Ecto neural progenitor cell (in vitro differentiated cells): ENCODE results near the gene METAP1D.
"Not testable (repeated sequence)": the region's sequence is repeated elsewhere in the genome, so short reads cannot be mapped to it uniquely, and the experiment has no call there.

Source experiments
- DNase-seq: peaks from one replicate; pipeline ENCODE4 v3.0.0-alpha.2; 2018; ENCODE audit warnings: low spot score

The METAP1D gene

DNA sequence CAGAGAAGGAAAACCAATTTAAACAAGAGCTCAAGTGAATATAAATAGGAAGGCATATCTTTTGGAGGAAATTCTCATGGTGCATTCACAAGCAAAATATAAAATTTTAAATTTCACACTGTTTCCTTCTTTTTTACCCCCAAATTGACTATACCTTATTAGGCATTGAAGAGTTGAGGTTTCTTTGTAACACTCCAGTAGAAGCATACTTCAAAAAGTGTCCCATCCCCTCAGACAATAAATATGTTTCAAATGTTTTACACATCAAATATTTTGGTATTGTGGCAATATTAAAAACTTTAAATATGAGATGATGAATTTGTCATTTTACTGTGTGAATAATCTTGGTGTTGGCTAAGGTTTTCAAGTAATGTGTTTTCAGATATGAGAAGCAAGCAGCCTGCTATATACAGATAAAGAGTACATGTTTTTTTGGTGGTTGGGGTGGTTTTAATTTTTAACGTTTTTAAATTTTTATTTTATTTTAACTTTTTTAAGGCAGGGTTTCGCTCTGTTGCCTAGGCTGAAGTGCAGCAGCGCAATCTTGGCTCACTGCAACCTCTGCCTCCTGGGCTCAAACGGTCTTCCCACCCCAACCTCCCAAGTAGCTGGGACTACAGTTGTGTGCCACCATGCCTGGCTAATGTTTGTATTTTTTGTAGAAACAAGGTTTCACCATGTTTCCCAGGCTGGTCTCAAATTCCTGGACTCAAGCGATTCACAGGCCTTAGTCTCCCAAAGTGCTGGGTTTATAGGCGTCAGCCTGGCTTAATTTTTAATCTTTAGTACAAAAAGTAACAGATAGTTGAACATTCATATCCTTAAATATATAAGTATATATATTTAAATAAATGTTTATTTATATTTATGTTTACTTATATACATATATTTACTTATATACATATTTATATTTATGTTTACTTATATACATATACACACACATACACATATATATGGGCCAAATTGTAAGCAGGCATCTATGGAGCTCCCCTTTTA lies 49.1 kb downstream of the METAP1D start:
- DNase-seq: no peak

DNA sequence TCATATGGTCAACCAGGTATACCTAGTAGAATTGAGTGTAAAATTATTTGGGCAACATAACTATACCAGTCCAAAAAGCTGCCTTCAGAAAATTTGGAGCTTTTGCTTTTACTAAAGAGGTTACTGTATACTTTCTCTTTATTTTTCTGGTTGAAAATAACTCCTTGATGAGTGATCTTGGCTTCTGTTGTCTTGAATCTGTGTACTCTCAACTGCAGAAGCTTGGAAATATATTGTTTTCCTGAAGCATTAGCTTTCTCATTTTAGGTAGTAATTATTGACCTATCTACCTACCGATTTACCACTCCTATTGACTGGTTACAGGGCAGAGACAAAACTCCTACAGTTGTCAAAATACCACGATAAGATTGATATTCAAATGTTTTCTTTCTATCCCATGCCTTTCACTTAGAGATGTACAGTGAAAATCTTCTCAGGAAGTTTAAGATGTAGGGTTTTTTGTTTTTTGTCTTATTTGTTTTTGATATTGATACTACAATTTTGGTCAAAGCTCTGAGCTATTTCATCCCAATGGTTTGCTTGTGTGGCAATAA lies 49.9 kb downstream of the METAP1D start:
- DNase-seq: no peak

DNA sequence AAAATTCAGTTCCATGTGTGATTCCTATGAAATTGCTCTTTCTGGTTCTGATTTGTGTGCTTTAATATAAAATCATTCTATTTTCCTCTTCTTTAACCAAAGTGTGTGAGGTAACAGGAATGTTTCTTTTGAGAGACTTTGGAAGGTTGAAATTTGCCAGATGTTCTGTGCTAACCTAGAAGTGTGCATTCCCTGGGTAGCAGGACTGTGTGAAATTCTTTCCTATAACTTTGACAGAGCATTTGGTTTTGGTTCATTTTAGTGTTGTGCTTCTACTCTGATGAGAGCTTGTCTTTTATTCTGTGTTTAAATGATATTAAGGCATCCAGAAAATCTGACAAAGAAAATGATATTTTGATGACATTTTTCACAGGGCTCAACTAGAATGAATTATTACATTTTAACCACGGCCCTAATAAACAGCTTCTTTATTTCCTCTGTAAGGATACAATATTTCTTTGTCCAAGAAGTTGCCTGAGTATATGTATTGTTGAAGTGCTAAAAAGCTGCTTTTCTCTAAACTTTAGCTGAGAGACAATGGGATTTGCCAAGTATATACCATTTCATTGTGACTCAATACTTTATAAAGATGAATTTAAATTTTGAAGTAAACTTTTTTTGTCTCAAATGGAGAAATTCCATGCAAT lies 50.8 kb downstream of the METAP1D start:
- DNase-seq: no peak

DNA sequence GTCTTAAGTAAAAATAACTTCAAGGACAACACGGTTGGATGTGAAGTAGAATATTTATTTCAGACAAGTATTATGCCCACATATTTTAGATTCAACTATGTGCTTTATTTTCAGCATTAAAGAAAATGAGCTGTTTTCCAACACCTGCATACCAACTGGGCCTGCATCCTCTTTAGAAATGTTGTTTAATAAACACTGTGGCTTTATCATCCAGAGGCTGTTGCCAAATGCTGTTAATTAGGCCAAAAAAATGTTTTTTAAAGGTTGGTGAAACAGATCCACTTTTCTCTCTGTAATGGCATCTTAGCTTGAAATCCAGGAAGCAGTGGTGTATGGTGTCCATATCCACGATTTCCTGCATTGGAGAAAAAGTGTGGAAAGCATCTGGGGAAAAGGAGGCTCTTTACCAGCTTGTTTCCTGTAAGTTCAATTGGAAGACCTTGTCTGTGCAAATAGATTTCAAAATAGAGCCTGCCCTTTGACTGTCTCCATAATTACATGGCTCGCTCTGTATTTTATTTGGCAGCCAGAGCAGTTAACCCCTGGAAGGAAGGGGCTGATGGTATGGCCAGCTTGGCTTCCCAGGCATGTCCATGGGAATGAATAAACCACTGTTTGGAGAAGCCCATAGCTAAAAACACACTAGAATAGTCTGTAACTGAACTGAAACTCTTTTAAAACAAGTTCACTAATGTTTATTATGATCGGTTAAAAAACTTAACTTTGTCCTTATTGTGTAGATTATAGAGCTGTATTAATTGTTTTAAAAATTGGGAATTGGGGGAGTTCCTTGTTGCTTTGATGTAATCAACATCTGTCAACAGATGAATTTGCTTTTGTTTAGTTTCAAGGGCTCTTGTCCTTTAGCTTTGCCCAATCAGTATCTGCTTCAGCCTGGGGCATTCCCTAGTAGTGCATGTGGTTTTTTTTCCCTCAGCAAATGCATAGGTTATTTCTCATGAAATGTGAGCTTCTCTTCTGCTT lies 52.5 kb downstream of the METAP1D start:
- no peak for DNase-seq

DNA sequence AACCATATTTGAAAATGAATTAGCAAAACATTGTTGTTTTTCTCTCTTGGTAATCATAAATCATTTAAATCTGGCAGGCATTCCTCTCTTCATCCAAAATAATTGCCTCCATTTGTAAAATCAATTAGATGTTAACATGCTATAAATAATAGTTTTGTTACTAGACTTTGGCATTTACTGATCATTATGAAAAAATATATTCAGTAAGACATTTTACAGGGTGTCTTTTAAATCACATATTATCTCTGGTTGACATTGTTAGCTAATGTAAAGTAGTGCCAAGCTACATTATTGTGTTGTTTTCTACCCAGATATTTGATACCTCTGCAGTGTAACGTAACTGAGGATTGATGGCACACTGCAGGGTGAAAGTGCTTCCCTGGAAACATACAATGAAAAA lies 53.7 kb downstream of the METAP1D start:
- DNase-seq: no peak

DNA sequence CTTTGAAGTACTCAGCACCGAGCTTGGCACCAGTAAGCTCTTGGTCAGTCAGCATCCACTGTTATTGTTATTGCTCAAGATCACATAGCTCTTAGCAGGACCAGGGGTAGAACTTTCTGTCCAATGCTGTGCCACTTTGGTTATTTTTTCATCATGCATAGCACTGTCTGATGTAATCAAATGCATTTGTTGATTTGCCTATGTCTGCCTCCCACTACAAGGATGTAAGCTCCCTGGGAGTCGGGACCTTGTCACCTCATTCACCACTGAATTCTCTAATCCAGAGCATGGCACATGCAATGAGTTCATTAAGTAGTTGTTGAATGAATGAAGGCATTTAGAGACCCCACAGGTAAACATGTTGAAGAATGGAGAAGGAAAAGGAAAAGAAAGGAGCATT lies 56.5 kb downstream of the METAP1D start:
- DNase-seq: no peak

DNA sequence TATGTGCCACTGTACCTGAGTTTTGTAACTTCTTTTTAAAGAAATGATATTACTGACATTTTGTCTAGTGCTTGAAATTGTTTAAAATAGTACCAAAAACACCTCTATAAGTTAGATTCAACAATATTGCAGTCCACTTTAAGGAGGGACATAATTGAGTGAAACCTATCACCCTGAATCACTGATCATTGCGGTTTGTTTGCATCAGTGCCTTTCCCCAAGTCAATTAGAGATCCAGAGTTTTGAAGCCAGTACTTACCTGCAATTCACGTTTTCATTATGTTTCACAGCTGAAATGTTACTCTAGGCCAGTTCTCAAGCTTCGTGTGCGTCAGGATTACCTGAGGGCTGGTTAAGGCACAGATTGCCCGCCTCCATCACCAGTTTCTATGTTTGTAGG lies 58.9 kb downstream of the METAP1D start:
- no peak for DNase-seq

DNA sequence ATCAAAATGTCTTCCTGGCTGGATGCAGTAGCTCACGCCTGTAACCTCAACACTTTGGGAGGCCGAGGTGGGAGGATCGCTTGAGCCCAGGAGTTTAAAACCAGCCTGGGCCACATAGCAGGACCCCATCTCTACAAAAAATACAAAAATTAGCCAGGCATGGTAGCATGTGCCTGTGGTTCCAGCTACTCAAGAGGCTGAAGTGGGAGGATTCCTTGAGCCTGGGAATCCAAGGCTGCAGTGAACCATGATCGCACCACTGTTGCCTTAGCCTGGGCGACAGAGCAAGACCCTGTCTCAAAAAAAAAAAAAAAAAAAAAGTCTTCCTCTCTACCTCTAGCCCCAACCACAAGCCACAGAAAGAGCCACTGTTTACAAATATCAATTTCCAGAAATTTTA lies 60.4 kb downstream of the METAP1D start:
- not testable (repeated sequence) for DNase-seq

DNA sequence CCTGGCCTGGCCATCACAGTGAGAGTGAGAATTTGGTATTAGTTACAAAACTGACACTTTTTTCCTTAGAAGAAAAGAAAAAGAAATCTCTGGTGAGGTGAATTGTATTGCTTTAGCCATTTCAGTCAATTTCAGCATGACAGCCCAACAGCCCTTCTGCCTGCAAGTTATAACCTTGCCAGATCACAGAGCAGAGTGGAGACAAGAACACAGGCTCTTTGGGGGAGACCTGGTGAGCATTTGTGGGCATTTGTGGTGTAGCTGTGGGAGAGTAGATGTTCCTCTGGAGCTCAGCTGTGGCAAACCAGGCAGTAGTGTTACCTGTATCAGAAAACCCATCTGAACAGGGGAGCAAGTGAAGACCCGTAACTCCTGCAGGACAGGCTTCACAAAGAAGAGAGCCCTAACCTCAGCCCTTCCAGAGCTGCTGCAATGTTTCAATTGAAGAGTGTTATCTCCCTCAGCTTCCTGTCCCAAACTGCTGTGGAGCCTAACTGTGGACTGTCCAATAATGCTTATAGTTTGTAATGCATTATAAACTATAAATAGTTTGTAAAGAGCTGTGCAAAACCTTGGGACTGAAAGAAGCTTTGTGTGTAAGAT lies 62.8 kb downstream of the METAP1D start:
- DNase-seq: no peak

DNA sequence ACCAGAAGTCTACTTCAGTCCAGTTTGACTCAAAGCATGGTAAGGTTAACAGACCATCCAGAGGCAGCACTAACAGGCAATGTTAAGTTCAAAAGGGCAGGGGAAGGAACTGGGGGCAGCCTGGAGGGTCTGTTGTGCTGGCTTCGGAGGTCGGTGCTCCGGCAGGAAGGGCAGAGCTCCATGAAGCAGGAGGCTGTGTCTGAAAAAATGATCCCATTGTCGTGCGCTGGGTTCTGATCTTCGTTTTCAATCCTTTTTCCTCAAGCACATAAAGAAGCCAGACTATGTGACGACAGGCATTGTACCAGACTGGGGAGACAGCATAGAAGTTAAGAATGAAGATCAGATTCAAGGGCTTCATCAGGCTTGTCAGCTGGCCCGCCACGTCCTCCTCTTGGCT lies 63.7 kb downstream of the METAP1D start:
- DNase-seq: no peak

DNA sequence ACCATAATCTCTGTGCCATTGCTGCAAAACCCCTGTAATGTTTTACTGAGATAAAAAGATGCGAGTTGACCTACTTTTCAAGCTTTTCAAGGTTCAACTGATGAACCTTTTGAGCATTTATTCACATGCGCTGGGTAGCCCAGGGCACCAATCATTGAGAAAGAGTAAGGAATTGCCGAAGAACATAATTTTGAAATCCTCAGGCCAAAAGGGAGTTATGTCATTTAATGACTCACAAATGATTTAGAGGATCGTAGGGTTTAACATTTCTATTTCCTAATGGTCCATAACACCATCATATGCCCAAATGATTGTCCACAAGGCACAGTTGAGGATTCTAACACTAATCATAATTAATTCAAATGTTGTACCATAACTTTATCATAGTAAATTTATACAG lies 65.4 kb downstream of the METAP1D start:
- DNase-seq: no peak

DNA sequence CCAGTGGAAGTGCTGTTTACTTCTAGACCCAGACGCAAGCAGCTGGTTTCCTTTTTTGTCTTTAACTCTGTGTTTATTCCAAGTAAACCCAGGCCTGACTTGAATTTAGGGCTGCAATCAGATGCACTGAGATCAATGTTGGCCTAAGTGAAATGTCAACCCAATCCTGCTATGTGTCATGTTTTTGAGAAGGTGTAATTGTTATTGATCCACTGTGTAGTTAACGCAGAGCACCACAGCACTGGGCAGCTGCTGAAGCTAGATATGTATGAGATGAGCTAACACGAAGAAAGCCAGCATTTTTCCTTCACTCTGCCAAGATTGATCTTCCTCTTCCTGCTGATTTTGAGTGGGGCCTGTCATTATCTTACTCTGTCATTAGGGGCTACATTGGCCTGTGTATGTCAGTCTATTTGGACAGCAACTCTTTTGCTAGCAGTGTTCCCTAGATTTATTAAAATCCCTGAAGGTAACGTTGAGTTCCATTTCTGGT lies 66.7 kb downstream of the METAP1D start:
- no peak for DNase-seq

DNA sequence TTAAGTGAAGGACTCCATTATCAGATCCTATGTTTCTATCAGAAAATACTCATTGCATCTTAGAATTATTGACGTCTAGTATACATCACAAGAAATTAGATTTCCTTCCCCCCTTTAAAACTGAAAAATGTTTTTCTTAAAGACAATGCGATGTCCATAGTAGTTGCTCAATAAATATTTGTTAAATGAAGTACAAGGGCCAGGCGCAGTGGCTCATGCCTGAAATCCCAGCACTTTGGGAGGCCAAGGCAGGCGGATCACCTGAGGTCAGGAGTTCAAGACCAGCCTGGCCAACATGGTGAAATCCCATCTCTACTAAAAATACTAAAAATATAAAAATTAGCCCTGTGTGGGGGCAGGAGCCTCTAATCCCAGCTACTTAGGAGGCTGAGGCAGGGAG lies 68.2 kb downstream of the METAP1D start:
- DNase-seq: not testable (repeated sequence)

DNA sequence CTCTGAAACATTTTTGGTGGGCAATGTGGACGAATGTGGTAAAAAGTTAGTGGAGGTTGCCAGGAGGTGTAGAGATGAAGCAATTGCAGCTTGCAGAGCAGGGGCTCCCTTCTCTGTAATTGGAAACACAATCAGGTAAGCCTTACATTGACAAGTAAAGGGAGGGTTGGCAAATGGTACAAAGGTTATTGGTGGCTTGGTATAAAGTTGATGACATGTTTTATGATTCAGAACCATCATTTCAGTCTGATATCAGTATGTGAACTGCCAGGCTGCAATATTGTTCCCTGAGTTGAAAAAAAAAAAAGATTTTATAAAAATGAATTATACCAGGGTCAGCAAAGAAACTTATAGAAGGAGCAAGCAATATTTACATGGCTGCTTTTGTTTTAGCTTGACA lies 71.2 kb downstream of the METAP1D start:
- DNase-seq: no peak

DNA sequence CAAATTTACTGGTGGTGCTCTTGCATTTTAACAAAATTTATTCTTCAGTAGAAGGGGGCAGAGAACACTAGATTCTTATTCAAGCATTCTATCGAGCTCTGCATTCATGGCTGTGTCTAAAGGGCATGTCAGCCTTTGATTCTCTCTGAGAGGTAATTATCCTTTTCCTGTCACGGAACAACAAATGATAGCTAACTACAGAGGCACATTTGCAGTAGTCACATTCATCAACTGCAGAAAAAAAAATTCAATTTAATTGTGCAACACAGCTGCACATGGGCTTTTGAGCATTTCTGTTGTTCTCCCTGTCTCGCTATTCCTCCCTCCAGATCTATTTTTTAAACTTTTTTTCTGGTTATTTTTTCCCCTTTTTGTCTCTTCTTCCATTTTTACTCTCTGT lies 72.5 kb downstream of the METAP1D start:
- DNase-seq: no peak

DNA sequence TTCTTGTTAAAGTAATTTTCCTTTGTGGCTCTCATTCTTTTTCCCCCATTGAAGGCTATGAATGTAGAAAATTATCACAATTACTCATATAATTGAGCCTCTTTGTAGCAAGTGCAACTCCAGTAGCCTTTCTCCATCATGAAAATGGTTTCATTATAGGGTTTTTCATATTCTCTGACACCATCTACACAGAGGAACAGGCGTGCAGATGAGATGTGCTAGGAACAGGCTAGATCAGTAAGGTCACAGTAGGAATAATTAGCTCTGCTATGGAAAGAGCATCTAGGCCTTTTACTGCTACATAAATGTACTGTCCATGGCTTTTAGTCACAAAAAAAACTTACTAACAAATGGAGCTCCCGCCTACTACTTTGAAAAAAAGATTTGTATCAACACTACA lies 73.0 kb downstream of the METAP1D start:
- no peak for DNase-seq

DNA sequence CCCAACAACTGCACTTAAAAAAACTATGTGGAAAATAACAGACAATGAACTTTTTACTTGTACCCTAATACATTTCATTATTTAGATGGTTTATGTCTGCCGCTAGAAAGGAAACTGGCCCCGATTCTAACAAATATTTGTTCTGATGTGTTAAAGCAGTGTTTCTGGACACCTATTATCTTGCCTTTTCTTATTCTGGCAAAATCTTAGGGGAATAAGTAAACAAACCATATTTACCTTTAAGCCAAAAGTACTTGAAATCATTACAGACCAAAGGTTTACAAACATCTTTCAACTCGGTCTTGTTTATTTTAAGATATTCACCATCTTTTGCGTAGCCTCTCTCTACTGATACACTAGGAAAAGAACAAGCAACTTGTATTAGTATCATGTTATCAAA lies 73.8 kb downstream of the METAP1D start:
- no peak for DNase-seq

DNA sequence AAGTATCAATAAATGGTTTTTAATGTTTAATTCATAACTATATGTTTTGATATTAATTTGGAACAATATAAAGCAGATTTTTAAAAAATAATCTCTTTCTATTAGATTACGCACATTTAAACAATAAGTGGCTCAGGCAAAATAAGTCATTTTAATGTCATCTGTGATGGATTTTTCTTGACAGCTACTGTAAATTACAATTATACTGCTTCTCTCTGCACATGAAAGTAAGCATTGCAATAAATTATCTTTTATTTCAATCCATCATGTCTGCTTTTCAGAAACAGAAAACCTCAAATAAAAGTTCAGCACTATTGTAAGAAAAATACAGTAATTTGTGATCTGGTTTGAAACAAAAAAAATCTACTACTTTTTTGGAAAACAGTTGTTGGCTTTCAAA lies 74.5 kb downstream of the METAP1D start:
- DNase-seq: no peak

DNA sequence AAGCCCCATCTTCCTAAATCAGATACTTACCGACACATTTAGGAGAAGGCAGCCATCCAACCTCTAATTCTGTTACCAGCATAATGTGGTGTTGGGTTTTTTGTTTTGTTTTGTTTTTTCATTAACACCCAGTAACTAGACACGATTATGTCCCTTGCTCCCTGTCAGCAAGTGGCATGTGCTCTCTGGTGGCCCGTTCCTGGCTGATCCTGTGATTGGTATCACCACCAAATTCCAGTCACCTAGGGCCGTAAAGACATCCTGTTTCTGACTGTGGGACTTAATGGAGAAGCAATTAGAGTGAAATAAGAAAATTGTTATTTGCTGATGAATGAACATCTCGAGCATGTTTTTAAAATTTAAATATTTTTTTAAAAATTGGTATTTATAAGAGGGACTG lies 79.7 kb downstream of the METAP1D start:
- DNase-seq: no peak

DNA sequence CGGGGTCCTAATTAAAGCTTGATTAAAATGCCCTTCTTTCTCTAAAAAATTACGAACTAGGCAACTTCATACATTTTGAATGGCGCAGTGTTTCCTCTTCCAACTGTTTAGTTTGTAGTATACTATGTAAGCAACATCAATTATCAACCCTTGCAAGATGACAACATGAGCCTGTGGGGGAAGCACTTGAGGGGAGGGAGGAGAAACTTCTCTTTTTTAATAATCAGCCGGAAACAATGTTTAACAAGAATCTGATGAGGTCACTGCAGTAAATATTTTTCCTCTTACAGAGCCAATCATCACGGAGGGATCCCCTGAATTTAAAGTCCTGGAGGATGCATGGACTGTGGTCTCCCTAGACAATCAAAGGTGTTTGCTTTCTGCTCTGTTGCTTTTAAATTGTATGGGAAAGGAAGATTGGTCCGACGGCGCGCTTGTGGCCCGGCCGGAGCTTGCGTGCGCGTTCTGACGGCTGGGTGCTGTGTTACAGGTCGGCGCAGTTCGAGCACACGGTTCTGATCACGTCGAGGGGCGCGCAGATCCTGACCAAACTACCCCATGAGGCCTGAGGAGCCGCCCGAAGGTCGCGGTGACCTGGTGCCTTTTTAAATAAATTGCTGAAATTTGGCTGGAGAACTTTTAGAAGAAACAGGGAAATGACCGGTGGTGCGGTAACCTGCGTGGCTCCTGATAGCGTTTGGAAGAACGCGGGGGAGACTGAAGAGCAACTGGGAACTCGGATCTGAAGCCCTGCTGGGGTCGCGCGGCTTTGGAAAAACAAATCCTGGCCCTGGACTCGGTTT lies 80.3 kb downstream of the METAP1D start:
- no peak for DNase-seq
